NT2/D1 (cell line): ENCODE results near the gene ZNF490.

Experiments
- SUZ12 ChIP-seq: IDR thresholded peaks from 2 replicates; pipeline ENCODE4 v1.6.1; 2011; ENCODE audit not compliant: insufficient read length, insufficient read depth; ENCODE audit errors: extremely low read depth
- ZNF274 ChIP-seq: IDR thresholded peaks from 2 replicates; pipeline ENCODE4 v1.6.1; 2011; ENCODE audit warnings: mild to moderate bottlenecking, low read depth, low read length

GRCh38 chr19:12641456-12641855, 30.8 kb upstream of the ZNF490 start:
- TF ChIP-seq SUZ12 (no peak), ZNF274 (no peak)
